ENCODE results near the gene SLC6A11.

The SLC6A11 gene

GRCh38 chr3:10981031-10981430, 165.0 kb downstream of the SLC6A11 start:
- no peak for ATAC-seq
- TF ChIP-seq ZFP30 (CRISPR knock-in tag; IDR thresholded peaks at IDR 0.05) (no peak), CSDC2 (CRISPR knock-in tag; IDR thresholded peaks at IDR 0.05) (no peak), ARNTL (CRISPR knock-in tag; IDR thresholded peaks at IDR 0.05; ENCODE audit: borderline replicate concordance, low read depth) (no peak), ZNF8 (CRISPR knock-in tag; IDR thresholded peaks at IDR 0.05) (no peak), PATZ1 (CRISPR knock-in tag; IDR thresholded peaks at IDR 0.05; ENCODE audit: borderline replicate concordance) (no peak), PPARA (CRISPR knock-in tag; IDR thresholded peaks at IDR 0.05; ENCODE audit: borderline replicate concordance) (no peak), ISL1 (CRISPR knock-in tag; IDR thresholded peaks at IDR 0.05) (no peak), RARB (CRISPR knock-in tag; IDR thresholded peaks at IDR 0.05) (no peak), CSRNP3 (CRISPR knock-in tag; IDR thresholded peaks at IDR 0.05) (no peak), ZNF70 (CRISPR knock-in tag; IDR thresholded peaks at IDR 0.05) (no peak), ESRRG (CRISPR knock-in tag; IDR thresholded peaks at IDR 0.05) (no peak), CREB5 (CRISPR knock-in tag; IDR thresholded peaks at IDR 0.05; ENCODE audit: low read depth) (no peak), ZFP3 (CRISPR knock-in tag; IDR thresholded peaks at IDR 0.05) (no peak), TSHZ2 (CRISPR knock-in tag; IDR thresholded peaks at IDR 0.05) (no peak), ZNF565 (CRISPR knock-in tag; conservative IDR thresholded peaks at IDR 0.05; ENCODE audit: low read depth) (no peak), BACH2 (CRISPR knock-in tag; IDR thresholded peaks at IDR 0.05; ENCODE audit: borderline replicate concordance) (no peak), TCF4 (CRISPR knock-in tag; IDR thresholded peaks at IDR 0.05; ENCODE audit: borderline replicate concordance) (no peak), SNAI2 (CRISPR knock-in tag; IDR thresholded peaks at IDR 0.05) (no peak), TOX (CRISPR knock-in tag; IDR thresholded peaks at IDR 0.05; ENCODE audit: borderline replicate concordance) (no peak), GLIS3 (CRISPR knock-in tag; IDR thresholded peaks at IDR 0.05) (no peak)

GRCh38 chr3:10981961-10982360, 165.9 kb downstream of the SLC6A11 start:
- no peak for TF ChIP-seq OSR1 (CRISPR knock-in tag; IDR thresholded peaks at IDR 0.05)
- TF ChIP-seq ESRRG (CRISPR knock-in tag; IDR thresholded peaks at IDR 0.05): no peak
- no peak for TF ChIP-seq CREB5 (CRISPR knock-in tag; IDR thresholded peaks at IDR 0.05; ENCODE audit: low read depth)
- TF ChIP-seq ZC3H10 (CRISPR knock-in tag; IDR thresholded peaks at IDR 0.05): no peak
- TF ChIP-seq PPARA (CRISPR knock-in tag; IDR thresholded peaks at IDR 0.05; ENCODE audit: borderline replicate concordance): no peak
- TF ChIP-seq RARB (CRISPR knock-in tag; IDR thresholded peaks at IDR 0.05): no peak
- no peak for TF ChIP-seq ZFP3 (CRISPR knock-in tag; IDR thresholded peaks at IDR 0.05)
- TF ChIP-seq ZNF565 (CRISPR knock-in tag; conservative IDR thresholded peaks at IDR 0.05; ENCODE audit: low read depth): no peak
- no peak for TF ChIP-seq ZFP30 (CRISPR knock-in tag; IDR thresholded peaks at IDR 0.05)
- no peak for TF ChIP-seq ARNTL (CRISPR knock-in tag; IDR thresholded peaks at IDR 0.05; ENCODE audit: borderline replicate concordance, low read depth)
- TF ChIP-seq CSRNP3 (CRISPR knock-in tag; IDR thresholded peaks at IDR 0.05): no peak
- no peak for TF ChIP-seq ZNF70 (CRISPR knock-in tag; IDR thresholded peaks at IDR 0.05)
- no peak for TF ChIP-seq TCF4 (CRISPR knock-in tag; IDR thresholded peaks at IDR 0.05; ENCODE audit: borderline replicate concordance)
- TF ChIP-seq GLIS3 (CRISPR knock-in tag; IDR thresholded peaks at IDR 0.05): no peak
- no peak for TF ChIP-seq TOX (CRISPR knock-in tag; IDR thresholded peaks at IDR 0.05; ENCODE audit: borderline replicate concordance)
- TF ChIP-seq BACH2 (CRISPR knock-in tag; IDR thresholded peaks at IDR 0.05; ENCODE audit: borderline replicate concordance): no peak
- TF ChIP-seq ZNF8 (CRISPR knock-in tag; IDR thresholded peaks at IDR 0.05): no peak
- TF ChIP-seq TSHZ2 (CRISPR knock-in tag; IDR thresholded peaks at IDR 0.05): no peak
- no peak for ATAC-seq

Data from SK-N-SH treated with all-trans-retinoic acid at 6 μM for 48 hours (cell line).